ENCODE results near the gene CDC7. TPM values are rescaled to one million over a fixed set of nuclear protein-coding genes. Genes with fewer than 3 reads are reported as not detected.

Gene CDC7
- total RNA-seq, 3 donors from 2014 or later = 3.6 to 5.0 (median 3.9) TPM

DNA sequence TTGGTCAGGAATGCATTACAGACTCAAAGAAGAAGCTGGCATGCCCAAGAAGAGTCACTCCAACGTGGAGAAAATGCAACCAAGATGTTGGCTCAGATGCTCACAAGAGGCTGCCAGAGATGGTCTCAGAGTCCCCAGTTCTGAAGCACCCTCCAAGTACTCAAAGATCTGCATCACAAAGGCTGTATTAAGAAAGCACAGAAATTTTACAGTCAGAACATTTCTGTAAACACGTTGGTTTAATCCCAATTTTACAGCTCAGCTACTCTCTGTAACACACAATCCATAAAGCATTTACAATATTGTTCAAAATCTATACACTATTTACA lies 69.4 kb downstream of the CDC7 start:
- no peak for ATAC-seq
- Histone ChIP-seq H3K4me3 (no peak overlapping the region), H3K9me3 (no peaks in the 10 kb centered on the region), H3K36me3 (ENCODE audit: low read depth) (no peaks in the 10 kb centered on the region), H3K4me1 (ENCODE audit: low read depth) (peaks cover 9% of the 10 kb centered on the region)
- DNase-seq = no peak
- intact Hi-C loops (cut with DNase I, micrococcal nuclease) = no loop called here
- TF ChIP-seq, protein P1, sequence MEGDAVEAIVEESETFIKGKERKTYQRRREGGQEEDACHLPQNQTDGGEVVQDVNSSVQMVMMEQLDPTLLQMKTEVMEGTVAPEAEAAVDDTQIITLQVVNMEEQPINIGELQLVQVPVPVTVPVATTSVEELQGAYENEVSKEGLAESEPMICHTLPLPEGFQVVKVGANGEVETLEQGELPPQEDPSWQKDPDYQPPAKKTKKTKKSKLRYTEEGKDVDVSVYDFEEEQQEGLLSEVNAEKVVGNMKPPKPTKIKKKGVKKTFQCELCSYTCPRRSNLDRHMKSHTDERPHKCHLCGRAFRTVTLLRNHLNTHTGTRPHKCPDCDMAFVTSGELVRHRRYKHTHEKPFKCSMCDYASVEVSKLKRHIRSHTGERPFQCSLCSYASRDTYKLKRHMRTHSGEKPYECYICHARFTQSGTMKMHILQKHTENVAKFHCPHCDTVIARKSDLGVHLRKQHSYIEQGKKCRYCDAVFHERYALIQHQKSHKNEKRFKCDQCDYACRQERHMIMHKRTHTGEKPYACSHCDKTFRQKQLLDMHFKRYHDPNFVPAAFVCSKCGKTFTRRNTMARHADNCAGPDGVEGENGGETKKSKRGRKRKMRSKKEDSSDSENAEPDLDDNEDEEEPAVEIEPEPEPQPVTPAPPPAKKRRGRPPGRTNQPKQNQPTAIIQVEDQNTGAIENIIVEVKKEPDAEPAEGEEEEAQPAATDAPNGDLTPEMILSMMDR (IDR thresholded peaks at IDR 0.05) = no peak

DNA sequence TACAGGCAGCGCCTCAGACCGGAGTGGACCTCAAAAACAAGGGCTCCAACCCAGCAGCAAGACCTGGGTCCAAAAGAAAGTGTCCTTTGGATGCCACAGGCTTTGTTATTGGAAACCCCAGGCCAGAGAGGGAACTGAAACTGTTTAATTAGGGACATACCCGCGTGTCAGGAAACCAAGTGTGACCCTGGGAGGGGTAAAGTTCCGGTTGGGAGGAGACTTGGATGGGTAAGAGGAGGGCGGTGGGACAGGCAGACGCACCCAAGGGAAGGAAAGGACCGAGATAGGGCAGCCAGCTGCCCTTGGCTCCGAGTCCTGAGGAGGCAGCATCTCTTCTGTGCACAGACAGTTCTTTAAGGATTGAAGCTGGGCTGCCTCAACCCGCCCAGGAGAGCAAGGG lies 71.4 kb downstream of the CDC7 start:
- no peak for ATAC-seq
- Histone ChIP-seq H3K4me1 (ENCODE audit: low read depth) (peaks cover 9% of the 10 kb centered on the region), H3K9me3 (no peaks in the 10 kb centered on the region), H3K4me3 (no peak overlapping the region), H3K36me3 (ENCODE audit: low read depth) (no peaks in the 10 kb centered on the region)
- no peak for DNase-seq
- intact Hi-C loops (cut with DNase I, micrococcal nuclease) = no loop called here
- TF ChIP-seq, protein P1 (IDR thresholded peaks at IDR 0.05) = no peak

Other genes starting within 250 kb of the CDC7 start
- gene HFM1, start 96.0 kb upstream of the CDC7 start, total RNA-seq = 1 to 10 TPM in 1 of 3 donors, under 1 TPM in 2; 0.12 to 1.2 (median 0.22) TPM